Nephron progenitor cell (in vitro differentiated cells): ENCODE results near the gene LRIT2.

ENCODE experiments used
- DNase-seq: peaks from one replicate; pipeline ENCODE4 v3.0.0; 2021
- H3K27ac Mint-ChIP-seq: 2 replicates; pipeline ENCODE4 v1.8.0; 2021; ENCODE audit warnings: mild to moderate bottlenecking, moderate library complexity, mixed read lengths
- H3K27me3 Mint-ChIP-seq: 2 replicates; pipeline ENCODE4 v1.8.0; 2021; ENCODE audit warnings: mild to moderate bottlenecking, low read depth, mixed read lengths; ENCODE audit not compliant: poor library complexity
- H3K36me3 Mint-ChIP-seq: 2 replicates; pipeline ENCODE4 v1.8.0; 2021; ENCODE audit warnings: low read depth, mixed read lengths
- H3K4me1 Mint-ChIP-seq: 2 replicates; pipeline ENCODE4 v1.8.0; 2021; ENCODE audit warnings: mixed read lengths
- H3K4me3 Mint-ChIP-seq: 2 replicates; pipeline ENCODE4 v1.8.0; 2021; ENCODE audit warnings: mild to moderate bottlenecking, moderate library complexity, mixed read lengths
- H3K9me3 Mint-ChIP-seq: 2 replicates; pipeline ENCODE4 v1.8.0; 2021; ENCODE audit warnings: mild to moderate bottlenecking, moderate library complexity, mixed read lengths
- TF ChIP-seq, protein P1 (sequence below): fragments of 200-600 bp; sonication (generic); IDR thresholded peaks from 2 replicates; pipeline ENCODE4 v1.5.0; 2021; ENCODE audit warnings: antibody characterized with exemption

LRIT2 gene

DNA sequence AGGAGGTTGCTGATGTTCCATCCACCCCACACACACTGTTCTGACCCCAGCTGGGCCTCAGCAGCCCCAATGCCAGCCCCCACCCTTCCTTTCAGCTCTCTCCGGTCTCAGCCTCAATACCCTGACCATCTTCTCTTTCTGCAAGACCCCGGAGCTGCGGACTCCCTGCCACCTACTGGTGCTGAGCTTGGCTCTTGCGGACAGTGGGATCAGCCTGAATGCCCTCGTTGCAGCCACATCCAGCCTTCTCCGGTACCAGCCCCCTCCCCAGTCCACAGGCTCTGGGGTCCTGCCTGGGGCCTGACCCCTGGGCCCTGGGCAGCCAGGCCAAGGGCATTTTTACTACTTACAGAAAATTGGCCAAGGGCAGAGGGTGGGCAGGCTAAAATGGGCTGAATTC lies 22.2 kb upstream of the LRIT2 start:
- Mint-ChIP-seq H3K4me1 (no peaks in the 10 kb centered on the region), H3K27me3 (peaks cover 20% of the 10 kb centered on the region)

DNA sequence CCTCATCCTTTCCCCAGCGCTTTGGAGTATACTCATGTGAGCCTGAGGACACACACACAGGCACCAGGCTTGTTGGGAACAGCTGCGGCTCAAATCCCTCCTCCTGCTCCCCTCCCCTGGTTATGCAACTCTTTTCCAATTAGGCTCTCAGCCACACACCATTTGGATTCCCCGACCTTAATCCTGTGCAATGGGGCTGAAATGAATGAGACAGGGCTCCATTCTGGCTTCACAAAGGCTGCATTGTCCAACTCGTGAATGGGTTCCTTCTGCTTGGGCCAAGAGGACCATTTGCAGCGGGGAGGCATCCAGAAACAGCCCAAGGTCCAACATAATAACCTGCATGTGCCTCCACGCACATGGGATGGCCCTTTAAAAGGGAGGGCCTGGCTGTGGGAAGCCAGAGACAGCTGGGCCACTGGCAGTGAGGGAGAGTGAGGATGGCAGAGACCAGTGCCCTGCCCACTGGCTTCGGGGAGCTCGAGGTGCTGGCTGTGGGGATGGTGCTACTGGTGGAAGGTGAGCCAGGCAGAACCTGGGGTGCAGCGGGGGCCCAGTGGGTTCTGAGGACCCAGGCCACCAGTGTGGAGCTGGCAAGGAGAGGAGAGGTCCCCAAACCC lies 19.4 kb upstream of the LRIT2 start, which contains the start of gene RGR:
Gene RGR, plus strand, starts transcription at position 403 of the 620 bp plus-strand sequence. Its CDS starts 38 bp downstream, at position 441.
- Mint-ChIP-seq H3K4me1 (no peaks in the 10 kb centered on the region), H3K36me3 (no peaks in the 10 kb centered on the region), H3K9me3 (no peaks in the 10 kb centered on the region), H3K4me3 (no peak within 1 kb of the TSS), H3K27me3 (peaks cover 13% of the 10 kb centered on the region), H3K27ac (no peak within 1 kb of the TSS)
- TF ChIP-seq, protein P1, sequence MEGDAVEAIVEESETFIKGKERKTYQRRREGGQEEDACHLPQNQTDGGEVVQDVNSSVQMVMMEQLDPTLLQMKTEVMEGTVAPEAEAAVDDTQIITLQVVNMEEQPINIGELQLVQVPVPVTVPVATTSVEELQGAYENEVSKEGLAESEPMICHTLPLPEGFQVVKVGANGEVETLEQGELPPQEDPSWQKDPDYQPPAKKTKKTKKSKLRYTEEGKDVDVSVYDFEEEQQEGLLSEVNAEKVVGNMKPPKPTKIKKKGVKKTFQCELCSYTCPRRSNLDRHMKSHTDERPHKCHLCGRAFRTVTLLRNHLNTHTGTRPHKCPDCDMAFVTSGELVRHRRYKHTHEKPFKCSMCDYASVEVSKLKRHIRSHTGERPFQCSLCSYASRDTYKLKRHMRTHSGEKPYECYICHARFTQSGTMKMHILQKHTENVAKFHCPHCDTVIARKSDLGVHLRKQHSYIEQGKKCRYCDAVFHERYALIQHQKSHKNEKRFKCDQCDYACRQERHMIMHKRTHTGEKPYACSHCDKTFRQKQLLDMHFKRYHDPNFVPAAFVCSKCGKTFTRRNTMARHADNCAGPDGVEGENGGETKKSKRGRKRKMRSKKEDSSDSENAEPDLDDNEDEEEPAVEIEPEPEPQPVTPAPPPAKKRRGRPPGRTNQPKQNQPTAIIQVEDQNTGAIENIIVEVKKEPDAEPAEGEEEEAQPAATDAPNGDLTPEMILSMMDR, result no peak
- DNase-seq, result no peak

More for the DNA sequence above, 22.2 kb upstream of the LRIT2 start:
- no peak overlapping the region for H3K4me3 Mint-ChIP-seq
- H3K36me3 Mint-ChIP-seq, result no peaks in the 10 kb centered on the region
- no peak overlapping the region for H3K27ac Mint-ChIP-seq
- TF ChIP-seq, protein P1, result no peak
- DNase-seq, result no peak
- no peaks in the 10 kb centered on the region for H3K9me3 Mint-ChIP-seq

DNA sequence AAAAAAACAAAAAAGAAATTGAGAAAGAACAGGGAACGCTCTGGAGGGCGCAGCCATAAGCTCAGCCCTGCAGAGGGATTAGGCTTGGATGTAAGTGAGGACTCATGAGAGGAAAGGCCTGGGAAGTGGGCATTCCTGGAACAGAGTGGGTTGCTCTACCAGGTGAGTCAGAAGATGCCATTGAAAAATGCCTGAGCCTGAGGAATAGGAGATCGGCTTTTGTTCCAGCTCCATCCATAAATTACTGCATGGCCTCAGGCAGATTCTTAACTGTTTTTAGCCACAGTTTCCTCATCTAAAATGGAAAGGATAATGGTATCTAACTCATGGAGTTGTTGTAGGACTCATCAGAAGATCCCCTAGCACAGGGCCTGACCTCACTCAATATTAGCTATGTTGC lies 18.4 kb upstream of the LRIT2 start:
- Mint-ChIP-seq H3K9me3 (no peaks in the 10 kb centered on the region), H3K27ac (no peak overlapping the region), H3K36me3 (no peaks in the 10 kb centered on the region), H3K4me1 (no peaks in the 10 kb centered on the region), H3K4me3 (no peak overlapping the region), H3K27me3 (peaks cover 22% of the 10 kb centered on the region)
- TF ChIP-seq, protein P1, result no peak
- DNase-seq, result no peak

DNA sequence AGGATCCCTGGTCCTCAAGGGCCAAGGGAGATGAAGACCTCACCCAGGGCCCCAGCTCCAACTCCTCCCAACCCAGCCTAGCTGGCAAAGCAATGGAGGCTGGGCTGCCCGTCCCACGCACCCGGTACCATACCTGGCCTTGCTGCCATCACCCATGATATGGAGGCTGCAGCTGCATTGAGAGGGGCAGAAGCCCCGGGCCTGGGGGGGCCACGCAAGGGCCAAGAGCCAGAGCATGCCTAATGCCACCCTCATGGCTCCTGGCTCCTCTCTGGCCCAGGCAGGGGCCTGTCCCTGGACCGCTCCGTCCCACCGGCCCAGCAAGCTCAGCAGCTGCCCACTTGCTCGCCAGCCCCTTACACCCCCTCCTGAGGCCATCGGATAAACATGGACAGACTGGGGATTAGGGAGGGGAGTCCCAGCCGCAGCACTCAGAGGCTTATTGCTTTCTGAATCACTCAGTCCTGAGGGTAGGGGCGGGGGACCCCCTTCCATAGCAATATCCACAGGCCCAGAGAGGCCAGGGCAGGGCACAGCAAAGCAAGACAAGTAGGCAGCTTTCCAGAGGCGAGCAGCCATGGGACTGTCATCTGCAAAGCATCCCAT lies 15.9 kb upstream of the LRIT2 start, which contains the start of gene LRIT1:
Gene LRIT1, minus strand, starts transcription at position 362 of the 606 bp plus-strand sequence. Its CDS starts 107 bp downstream, at position 255.
- H3K9me3 Mint-ChIP-seq, result no peaks in the 10 kb centered on the region
- no peak within 1 kb of the TSS for H3K4me3 Mint-ChIP-seq
- H3K27ac Mint-ChIP-seq, result no peak within 1 kb of the TSS
- H3K27me3 Mint-ChIP-seq, result peaks cover 43% of the 10 kb centered on the region
- TF ChIP-seq, protein P1, result no peak
- H3K36me3 Mint-ChIP-seq, result no peaks in the 10 kb centered on the region
- no peaks in the 10 kb centered on the region for H3K4me1 Mint-ChIP-seq
- no peak for DNase-seq

DNA sequence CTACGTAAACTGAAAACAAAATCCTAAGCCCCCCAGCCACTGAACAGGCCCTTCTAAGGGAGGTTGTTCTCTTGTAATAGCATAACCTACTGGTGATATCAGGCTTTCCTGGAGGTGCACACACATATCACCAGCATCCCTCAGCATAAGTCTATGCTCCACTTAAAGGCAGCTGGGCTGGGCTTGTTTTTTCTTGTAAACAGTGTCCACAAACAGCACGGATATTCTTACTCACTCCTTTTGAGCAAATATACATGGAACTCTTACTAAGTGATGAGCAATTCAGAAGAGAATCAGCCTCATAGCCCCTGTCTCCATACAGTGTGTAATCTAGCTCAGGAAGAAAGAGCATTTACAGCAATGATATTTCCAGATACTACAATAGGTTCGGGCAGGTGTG lies 13.6 kb upstream of the LRIT2 start:
- Mint-ChIP-seq H3K4me3 (no peak overlapping the region), H3K4me1 (no peaks in the 10 kb centered on the region), H3K27ac (no peak overlapping the region), H3K9me3 (no peaks in the 10 kb centered on the region), H3K36me3 (no peaks in the 10 kb centered on the region), H3K27me3 (peaks cover 39% of the 10 kb centered on the region)
- TF ChIP-seq, protein P1, result no peak
- DNase-seq, result no peak
